ENCODE results near the gene RCAN2. TPM values are rescaled to one million over a fixed set of nuclear protein-coding genes. Genes with fewer than 3 reads are reported as not detected.

The RCAN2 gene
- total RNA-seq, 1 donor from 2014 or later, result 5.8 TPM

DNA sequence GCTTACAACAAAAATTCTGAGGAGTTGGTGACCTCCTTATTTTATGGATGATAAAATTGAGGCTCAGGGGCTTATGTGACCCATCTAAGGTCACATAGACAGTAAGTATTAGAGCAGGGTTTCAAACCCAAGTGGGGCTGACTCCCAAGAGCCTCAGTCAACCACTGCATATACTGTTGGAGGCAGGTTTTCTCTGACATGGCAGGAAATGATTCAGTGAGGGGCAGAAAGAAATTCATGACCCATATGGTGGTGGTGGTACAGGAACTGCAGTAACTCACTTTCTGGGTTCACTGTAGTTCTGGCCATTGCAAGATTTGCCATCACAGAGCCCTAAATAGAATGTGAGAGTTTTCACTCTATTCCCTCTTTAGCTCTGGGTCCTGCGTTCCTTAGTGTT, 188.4 kb downstream of the RCAN2 start:
- no peak overlapping the region for H3K27ac Mint-ChIP-seq
- no peaks in the 10 kb centered on the region for H3K27me3 ChIP-seq

DNA sequence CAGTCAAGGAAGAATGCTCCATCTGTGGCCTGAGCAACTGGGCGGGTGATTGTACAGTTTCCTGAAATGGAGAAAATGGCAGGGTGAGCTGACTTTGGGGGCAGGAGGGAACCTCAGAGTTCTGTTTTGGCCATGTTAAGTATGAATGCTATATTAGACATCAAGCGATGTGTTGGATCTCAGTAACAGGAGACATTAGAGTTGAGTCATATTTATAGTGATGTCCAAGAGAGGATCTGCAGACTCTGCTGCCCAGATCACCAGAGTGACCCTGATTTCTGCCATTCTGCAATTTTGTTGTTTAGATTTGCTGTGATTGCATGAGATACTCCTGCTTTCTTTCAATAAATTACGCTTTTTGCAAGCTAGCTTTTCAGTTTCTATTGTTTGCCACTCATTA, 189.1 kb downstream of the RCAN2 start:
- H3F3A ChIP-seq (ENCODE audit: low read depth), result no peaks in the 10 kb centered on the region
- H3K4me3 Mint-ChIP-seq, result no peak overlapping the region
- no peak overlapping the region for H3K9ac ChIP-seq
- no peaks in the 10 kb centered on the region for H3K36me3 ChIP-seq
- H3K27me3 Mint-ChIP-seq (ENCODE audit: insufficient read depth, low read depth), result no peaks in the 10 kb centered on the region
- H3K27ac ChIP-seq, result no peak overlapping the region
- no peak overlapping the region for H2AFZ ChIP-seq (replicated peaks)
- peaks cover 5% of the 10 kb centered on the region for H3K4me1 ChIP-seq
- H3K79me2 ChIP-seq (ENCODE audit: low read depth), result no peaks in the 10 kb centered on the region
- no peaks in the 10 kb centered on the region for H3K9me3 ChIP-seq (ENCODE audit: low read depth)
- H3K27me3 ChIP-seq, result no peaks in the 10 kb centered on the region
- H3K4me1 Mint-ChIP-seq, result peaks cover 2% of the 10 kb centered on the region
- H3K27ac Mint-ChIP-seq, result no peak overlapping the region
- H3K4me2 ChIP-seq, result no peak overlapping the region
- DNase-seq (ENCODE audit: low spot score), result no peak
- TF ChIP-seq EZH2 (IDR thresholded peaks at IDR 0.05), result no peak
- no peak for TF ChIP-seq EZH2phosphoT487 (IDR thresholded peaks at IDR 0.05)
- TF ChIP-seq, protein P1, sequence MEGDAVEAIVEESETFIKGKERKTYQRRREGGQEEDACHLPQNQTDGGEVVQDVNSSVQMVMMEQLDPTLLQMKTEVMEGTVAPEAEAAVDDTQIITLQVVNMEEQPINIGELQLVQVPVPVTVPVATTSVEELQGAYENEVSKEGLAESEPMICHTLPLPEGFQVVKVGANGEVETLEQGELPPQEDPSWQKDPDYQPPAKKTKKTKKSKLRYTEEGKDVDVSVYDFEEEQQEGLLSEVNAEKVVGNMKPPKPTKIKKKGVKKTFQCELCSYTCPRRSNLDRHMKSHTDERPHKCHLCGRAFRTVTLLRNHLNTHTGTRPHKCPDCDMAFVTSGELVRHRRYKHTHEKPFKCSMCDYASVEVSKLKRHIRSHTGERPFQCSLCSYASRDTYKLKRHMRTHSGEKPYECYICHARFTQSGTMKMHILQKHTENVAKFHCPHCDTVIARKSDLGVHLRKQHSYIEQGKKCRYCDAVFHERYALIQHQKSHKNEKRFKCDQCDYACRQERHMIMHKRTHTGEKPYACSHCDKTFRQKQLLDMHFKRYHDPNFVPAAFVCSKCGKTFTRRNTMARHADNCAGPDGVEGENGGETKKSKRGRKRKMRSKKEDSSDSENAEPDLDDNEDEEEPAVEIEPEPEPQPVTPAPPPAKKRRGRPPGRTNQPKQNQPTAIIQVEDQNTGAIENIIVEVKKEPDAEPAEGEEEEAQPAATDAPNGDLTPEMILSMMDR (IDR thresholded peaks at IDR 0.05), result no peak
- H3K9me3 Mint-ChIP-seq, result no peaks in the 10 kb centered on the region
- no peaks in the 10 kb centered on the region for H4K20me1 ChIP-seq (ENCODE audit: low read depth)
- H3K4me3 ChIP-seq, result no peak overlapping the region
- no peaks in the 10 kb centered on the region for H3K36me3 Mint-ChIP-seq

More for the DNA sequence above, 188.4 kb downstream of the RCAN2 start:
- H3K27me3 Mint-ChIP-seq (ENCODE audit: insufficient read depth, low read depth), result no peaks in the 10 kb centered on the region
- Histone ChIP-seq H3K4me2 (no peak overlapping the region), H3K9ac (no peak overlapping the region), H3K4me3 (no peak overlapping the region), H3F3A (ENCODE audit: low read depth) (no peaks in the 10 kb centered on the region), H3K36me3 (no peaks in the 10 kb centered on the region), H3K79me2 (ENCODE audit: low read depth) (no peaks in the 10 kb centered on the region), H2AFZ (replicated peaks) (no peak overlapping the region), H3K27ac (no peak overlapping the region), H3K4me1 (no peaks in the 10 kb centered on the region), H3K9me3 (ENCODE audit: low read depth) (no peaks in the 10 kb centered on the region), H4K20me1 (ENCODE audit: low read depth) (no peaks in the 10 kb centered on the region)
- no peaks in the 10 kb centered on the region for H3K9me3 Mint-ChIP-seq
- DNase-seq (ENCODE audit: low spot score), result no peak
- no peaks in the 10 kb centered on the region for H3K36me3 Mint-ChIP-seq
- no peaks in the 10 kb centered on the region for H3K4me1 Mint-ChIP-seq
- no peak overlapping the region for H3K4me3 Mint-ChIP-seq
- TF ChIP-seq, protein P1 (IDR thresholded peaks at IDR 0.05), result no peak
- TF ChIP-seq EZH2phosphoT487 (IDR thresholded peaks at IDR 0.05), result no peak
- no peak for TF ChIP-seq EZH2 (IDR thresholded peaks at IDR 0.05)

DNA sequence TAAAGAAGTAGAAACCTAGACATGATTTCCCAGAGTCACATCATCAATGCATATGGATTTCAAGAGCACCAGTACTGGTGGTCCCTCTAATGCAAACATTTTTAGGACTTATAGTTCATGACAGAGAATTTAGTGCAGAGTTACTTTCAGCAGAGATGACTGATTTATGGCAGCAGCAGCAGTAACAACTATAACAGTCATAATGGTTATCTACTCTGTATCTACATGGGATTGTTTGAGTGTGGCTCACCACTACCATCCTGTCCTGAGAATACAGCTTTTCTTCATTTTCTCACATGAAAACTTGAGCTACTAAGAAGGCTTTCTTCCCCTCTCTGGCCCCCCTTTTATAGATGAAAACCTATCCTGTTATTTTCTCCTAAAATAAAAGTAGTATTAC, 192.0 kb downstream of the RCAN2 start:
- Histone ChIP-seq H4K20me1 (ENCODE audit: low read depth) (no peaks in the 10 kb centered on the region), H3K4me3 (no peak overlapping the region), H3K79me2 (ENCODE audit: low read depth) (no peaks in the 10 kb centered on the region), H3K27ac (no peak overlapping the region), H3F3A (ENCODE audit: low read depth) (no peaks in the 10 kb centered on the region), H3K4me2 (no peak overlapping the region), H3K4me1 (peaks cover 7% of the 10 kb centered on the region), H3K27me3 (no peaks in the 10 kb centered on the region), H3K9me3 (ENCODE audit: low read depth) (no peaks in the 10 kb centered on the region), H3K36me3 (no peaks in the 10 kb centered on the region), H2AFZ (replicated peaks) (no peak overlapping the region), H3K9ac (no peak overlapping the region)
- Mint-ChIP-seq H3K4me1 (peaks cover 5% of the 10 kb centered on the region), H3K27me3 (ENCODE audit: insufficient read depth, low read depth) (no peaks in the 10 kb centered on the region), H3K9me3 (no peaks in the 10 kb centered on the region), H3K27ac (no peak overlapping the region), H3K36me3 (no peaks in the 10 kb centered on the region), H3K4me3 (no peak overlapping the region)
- TF ChIP-seq, protein P1 (IDR thresholded peaks at IDR 0.05), result no peak
- TF ChIP-seq EZH2phosphoT487 (IDR thresholded peaks at IDR 0.05) (no peak), EZH2 (IDR thresholded peaks at IDR 0.05) (no peak)
- DNase-seq (ENCODE audit: low spot score), result no peak
